K562 (cell line): Measurements from ENCODE around the gene KCNAB1. TPM values are rescaled to one million over a fixed set of nuclear protein-coding genes. Genes with fewer than 3 reads are reported as not detected.

Experiments
- ATAC-seq: fragments of 200-7000 bp; cut with Tn5 transposase; 3 replicates; pipeline ENCODE4 v1.9.1; 2020; ENCODE audit warnings: moderate library complexity
- BruUV-seq: library from RNA; stranded (reverse); fragments of 400-500 nt; replicated peaks from 2 replicates; lab custom pipeline; 2021; lab: Mats Ljungman, UMichigan
- CTCF ChIA-PET: fragments of 300-600 bp; formaldehyde crosslinking; extraction: SDS; loops from one replicate; lab custom pipeline; 2021; ENCODE audit warnings: low intra/inter-chr PET ratio; lab: Yijun Ruan, JAX
- POLR2A ChIA-PET: fragments of 300-600, 350-650 bp; sonication (Branson Sonifier 250); formaldehyde crosslinking; extraction: SDS; loops from one replicate; lab custom pipeline; 2021; ENCODE audit warnings: antibody characterized with exemption, inconsistent platforms; lab: Yijun Ruan, JAX
- DNase-seq, 4 experiments: peaks; one replicate each; pipeline versions ENCODE4 v3.0.0 to v3.0.0-alpha.2; 2011 to 2018; ENCODE audit warnings: low spot score in 3 of 4, mixed read lengths in 3 of 4; ENCODE audit errors: extremely low read depth in 1 of 4
- FAIRE-seq: peaks from 2 replicates; lab custom pipeline; 2011; peaks lifted over from hg19 to GRCh38; lab: Jason Lieb, UNC
- H2AFZ ChIP-seq: 2 replicates; pipeline ENCODE4 v1.6.0; 2011; ENCODE audit warnings: low read depth, low read length, control low read depth, inconsistent platforms
- H3K27ac ChIP-seq: fragments of 200-600 bp; 3 replicates; pipeline ENCODE4 v1.8.0; 2011; ENCODE audit warnings: low read depth, mild to moderate bottlenecking, control low read depth, inconsistent platforms, low read length, moderate library complexity, mixed read lengths; ENCODE audit errors: extremely low read depth
- H3K27me3 ChIP-seq, 2 experiments: fragments of 300-600 bp in 1 of 2; 2 replicates in 1 of 2; 3 replicates in 1 of 2; pipeline versions ENCODE4 v1.6.0 to v1.8.0; 2011; ENCODE audit warnings: inconsistent platforms in 2 of 2, low read length in 2 of 2, mild to moderate bottlenecking in 1 of 2, mixed read lengths in 1 of 2, moderate library complexity in 1 of 2; ENCODE audit not compliant: control insufficient read depth in 2 of 2, insufficient read depth in 2 of 2
- H3K36me3 ChIP-seq: fragments of 300-600 bp; 3 replicates; pipeline ENCODE4 v1.8.0; 2011; ENCODE audit warnings: mild to moderate bottlenecking, low read length, inconsistent platforms; ENCODE audit not compliant: control insufficient read depth, insufficient read depth
- H3K4me1 ChIP-seq, 2 experiments: fragments of 200-600 bp in 1 of 2; replicated peaks in 1 of 2; 2 replicates in 1 of 2; 3 replicates in 1 of 2; pipeline versions ENCODE4 v1.5.1 to v1.8.0; 2011; ENCODE audit warnings: inconsistent platforms in 2 of 2, low read length in 2 of 2, mild to moderate bottlenecking in 1 of 2, mixed read lengths in 1 of 2, moderate library complexity in 1 of 2; ENCODE audit not compliant: control insufficient read depth in 2 of 2, insufficient read depth in 2 of 2
- H3K4me2 ChIP-seq: 2 replicates; pipeline ENCODE4 v1.6.1; 2011; ENCODE audit warnings: low read length, control low read depth, inconsistent platforms, mixed read lengths; ENCODE audit not compliant: insufficient read depth
- H3K4me3 ChIP-seq: fragments of 200-600 bp; sonication (generic), shearing (Covaris generic); 2 replicates; pipeline ENCODE4 v1.5.1; 2016; ENCODE audit warnings: control low read depth, inconsistent platforms
- H3K79me2 ChIP-seq: fragments of 200-600 bp; 3 replicates; pipeline ENCODE4 v1.8.0; 2011; ENCODE audit warnings: low read length, inconsistent platforms; ENCODE audit not compliant: control insufficient read depth, insufficient read depth
- H3K9ac ChIP-seq, 2 experiments: 2 replicates each; pipeline versions ENCODE4 v1.6.0 to v1.6.1; 2011; ENCODE audit warnings: low read depth in 2 of 2, low read length in 2 of 2, control low read depth in 1 of 2, inconsistent platforms in 1 of 2, mild to moderate bottlenecking in 1 of 2, mixed read lengths in 1 of 2; ENCODE audit not compliant: insufficient read depth in 1 of 2
- H3K9me1 ChIP-seq: one replicate; pipeline ENCODE4 v1.6.0; 2011; ENCODE audit warnings: inconsistent platforms, mild to moderate bottlenecking, low read length, moderate library complexity; ENCODE audit not compliant: control insufficient read depth, insufficient read depth
- H3K9me3 ChIP-seq: replicated peaks from 2 replicates; pipeline ENCODE4 v1.5.1; 2011; ENCODE audit warnings: low read depth, low read length, inconsistent platforms; ENCODE audit not compliant: control insufficient read depth, insufficient read depth
- H4K20me1 ChIP-seq: replicated peaks from 2 replicates; pipeline ENCODE4 v1.6.1; 2011; ENCODE audit warnings: low read length, inconsistent platforms, mixed read lengths; ENCODE audit not compliant: control insufficient read depth, insufficient read depth
- KLF6 ChIP-seq: fragments of 250-450 bp; sonication (Bioruptor Pico); IDR thresholded peaks from 2 replicates; pipeline ENCODE4 v1.4.0; 2020; ENCODE audit warnings: mild to moderate bottlenecking, moderate library complexity, borderline replicate concordance
- MEF2A ChIP-seq: IDR thresholded peaks from 2 replicates; pipeline ENCODE4 v1.6.1; 2011; ENCODE audit warnings: low read depth, mild to moderate bottlenecking, low read length, moderate library complexity; ENCODE audit not compliant: control insufficient read depth
- NFE2 ChIP-seq: IDR thresholded peaks from 2 replicates; pipeline ENCODE4 v1.6.1; 2014; ENCODE audit warnings: antibody characterized with exemption, low read depth
- SAFB ChIP-seq: fragments of 200-400 bp; formaldehyde crosslinking; IDR thresholded peaks from 2 replicates; pipeline ENCODE4 v1.6.1; 2017; ENCODE audit warnings: low read depth, low read length, borderline replicate concordance
- ZBTB1 ChIP-seq: sonication (generic); formaldehyde crosslinking; IDR thresholded peaks from 2 replicates; pipeline ENCODE4 v1.8.1; 2023; ENCODE audit warnings: missing genetic modification reagents, low read depth, mild to moderate bottlenecking, borderline replicate concordance
- ZNF184 ChIP-seq: sonication (generic); formaldehyde crosslinking; IDR thresholded peaks from 2 replicates; pipeline ENCODE4 v1.5.0; 2020; ENCODE audit warnings: missing genetic modification reagents
- ZNF384 ChIP-seq: IDR thresholded peaks from 2 replicates; pipeline ENCODE4 v1.6.1; 2012; ENCODE audit warnings: low read depth, low read length, improper control_type of control experiment
- ZNF507 ChIP-seq: conservative IDR thresholded peaks from 2 replicates; pipeline ENCODE4 v1.6.1; 2017; ENCODE audit warnings: missing genetic modification characterization, missing compliant biosample characterization
- WGBS: fragments of 100-300 bp; shearing (Covaris generic); methylation state at CpG from one replicate; pipeline ENCODE4 v1.1.6; 2016; ENCODE audit warnings: low coverage, mixed read lengths; ENCODE audit not compliant: insufficient coverage; ENCODE audit errors: missing lambda C conversion rate; 5-methylcytosine and 5-hydroxymethylcytosine counted together
- in situ Hi-C: fragments of 300-500 bp; cut with MboI; formaldehyde crosslinking; loops from 4 replicates; pipeline ENCODE4 v1.15.0; 2018; ENCODE audit warnings: inconsistent platforms, mixed read lengths
- intact Hi-C: fragments of 100-400 bp; cut with micrococcal nuclease; formaldehyde crosslinking; loops from 2 replicates; pipeline ENCODE4 v1.14.2; 2022
- polyA plus RNA-seq, 8 experiments: library from polyadenylated mRNA; depleted of rRNA in 4 of 8; stranded (reverse) in 5 of 8; unstranded in 3 of 8; fragments of >200 nt; fragmentation: Nextera tagmentation in 2 of 8; fragmentation: Illumina TruSeq in 1 of 8; extraction: Ambion mirVana in 2 of 8; extraction: Trizol in 1 of 8; gene quantifications; 2 replicates each; pipeline versions ENCODE4 v1.2.1 to v1.2.3, GENCODE V29; 2011 to 2014; ENCODE audit warnings: inconsistent platforms in 1 of 8, missing spikeins in 1 of 8
- total RNA-seq, 7 experiments: library from RNA; depleted of rRNA in 6 of 7; stranded (reverse); fragments of >200 nt in 6 of 7; fragmentation: Illumina TruSeq in 2 of 7; extraction: Trizol in 2 of 7; gene quantifications; 2 replicates each; pipeline versions ENCODE4 v1.2.1 to v1.2.3, GENCODE V29; 2011 to 2021; ENCODE audit warnings: low replicate concordance in 1 of 7
- TF ChIP-seq, protein P1 (sequence below): fragments of 250-450 bp; sonication (Bioruptor Pico); IDR thresholded peaks from 2 replicates; pipeline ENCODE4 v1.5.0; 2021; ENCODE audit warnings: mild to moderate bottlenecking, moderate library complexity
- TF ChIP-seq, protein P2 (sequence below): fragments of 450-650 bp; IDR thresholded peaks from 2 replicates; pipeline ENCODE4 v1.6.1; 2018; ENCODE audit warnings: mild to moderate bottlenecking, low read depth; ENCODE audit not compliant: partially characterized antibody

Gene KCNAB1
- total and polyA plus RNA-seq, 9 of the 15 experiments (the other 6 are each of a cell fraction or from before 2014, with no cell fraction given), result 0.14 to 1.2 (median 0.51) TPM

DNA sequence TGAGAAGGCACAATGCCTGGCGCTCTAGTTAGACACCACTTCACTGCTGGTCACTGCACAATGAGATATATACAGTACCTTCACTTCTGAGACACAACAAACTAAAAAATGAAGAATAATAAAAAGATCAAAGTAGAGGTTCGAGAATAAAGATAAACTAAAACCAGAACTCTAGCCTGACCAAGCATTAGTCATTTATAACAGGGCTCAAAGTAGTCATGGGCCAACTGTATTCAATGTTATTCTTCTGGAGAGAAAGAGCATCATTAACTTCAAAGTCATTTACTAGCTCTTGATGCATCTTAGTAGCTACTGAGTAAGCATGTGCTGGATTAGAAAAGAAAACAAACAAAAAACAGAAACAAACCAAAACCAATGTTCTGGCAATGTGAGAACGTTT is 289.3 kb downstream of the KCNAB1 start:
- ATAC-seq, result no peak
- in situ Hi-C loops, result no loop called here

DNA sequence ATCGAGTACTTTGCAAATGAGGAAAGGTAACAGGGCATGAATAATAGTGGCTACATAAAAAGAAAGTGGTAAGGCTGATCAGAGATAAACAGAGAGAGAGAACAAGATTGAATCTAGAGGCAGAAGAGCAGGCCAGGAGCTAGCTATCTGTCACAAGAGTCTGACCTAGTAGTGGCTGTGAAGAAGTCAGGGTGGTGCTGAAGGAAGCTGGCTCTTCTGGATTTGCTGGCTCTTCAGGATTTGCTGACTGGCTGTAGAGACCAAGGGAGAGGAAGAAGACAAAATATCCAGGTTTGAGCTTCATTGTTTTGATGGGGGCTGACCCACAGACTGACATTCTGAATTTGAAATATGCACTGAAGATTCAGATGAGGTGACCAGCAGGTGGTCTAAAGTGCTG is 292.2 kb downstream of the KCNAB1 start:
- Histone ChIP-seq H4K20me1 (no peaks in the 10 kb centered on the region), H3K4me3 (no peak overlapping the region), H3K9me1 (no peaks in the 10 kb centered on the region), H3K79me2 (no peaks in the 10 kb centered on the region), H3K4me1 (no peaks in the 10 kb centered on the region), H3K36me3 (no peaks in the 10 kb centered on the region), H3K9me3 (no peaks in the 10 kb centered on the region), H2AFZ (no peak overlapping the region), H3K27me3 (peaks cover 8 to 19% of the 10 kb centered on the region in 2 experiments; a peak in 4 of 5 replicates), H3K4me2 (no peak overlapping the region), H3K9ac (no peak overlapping the region), H3K27ac (no peak overlapping the region)
- FAIRE-seq (no peak), ATAC-seq (no peak), DNase-seq (no peak)
- ChIA-PET POLR2A (no interaction called here), CTCF (no interaction called here)
- intact Hi-C loops (no loop called here), in situ Hi-C loops (no loop called here)
- 0% methylated on average over 1 of the region's 1 CpG for WGBS
- BruUV-seq, result no TSS peak
- TF ChIP-seq SAFB (no peak), MEF2A (no peak), KLF6 (CRISPR knock-in tag) (no peak), ZNF184 (no peak), ZNF384 (no peak), ZNF507 (no peak), NFE2 (no peak), ZBTB1 (no peak)
- TF ChIP-seq, protein P1, sequence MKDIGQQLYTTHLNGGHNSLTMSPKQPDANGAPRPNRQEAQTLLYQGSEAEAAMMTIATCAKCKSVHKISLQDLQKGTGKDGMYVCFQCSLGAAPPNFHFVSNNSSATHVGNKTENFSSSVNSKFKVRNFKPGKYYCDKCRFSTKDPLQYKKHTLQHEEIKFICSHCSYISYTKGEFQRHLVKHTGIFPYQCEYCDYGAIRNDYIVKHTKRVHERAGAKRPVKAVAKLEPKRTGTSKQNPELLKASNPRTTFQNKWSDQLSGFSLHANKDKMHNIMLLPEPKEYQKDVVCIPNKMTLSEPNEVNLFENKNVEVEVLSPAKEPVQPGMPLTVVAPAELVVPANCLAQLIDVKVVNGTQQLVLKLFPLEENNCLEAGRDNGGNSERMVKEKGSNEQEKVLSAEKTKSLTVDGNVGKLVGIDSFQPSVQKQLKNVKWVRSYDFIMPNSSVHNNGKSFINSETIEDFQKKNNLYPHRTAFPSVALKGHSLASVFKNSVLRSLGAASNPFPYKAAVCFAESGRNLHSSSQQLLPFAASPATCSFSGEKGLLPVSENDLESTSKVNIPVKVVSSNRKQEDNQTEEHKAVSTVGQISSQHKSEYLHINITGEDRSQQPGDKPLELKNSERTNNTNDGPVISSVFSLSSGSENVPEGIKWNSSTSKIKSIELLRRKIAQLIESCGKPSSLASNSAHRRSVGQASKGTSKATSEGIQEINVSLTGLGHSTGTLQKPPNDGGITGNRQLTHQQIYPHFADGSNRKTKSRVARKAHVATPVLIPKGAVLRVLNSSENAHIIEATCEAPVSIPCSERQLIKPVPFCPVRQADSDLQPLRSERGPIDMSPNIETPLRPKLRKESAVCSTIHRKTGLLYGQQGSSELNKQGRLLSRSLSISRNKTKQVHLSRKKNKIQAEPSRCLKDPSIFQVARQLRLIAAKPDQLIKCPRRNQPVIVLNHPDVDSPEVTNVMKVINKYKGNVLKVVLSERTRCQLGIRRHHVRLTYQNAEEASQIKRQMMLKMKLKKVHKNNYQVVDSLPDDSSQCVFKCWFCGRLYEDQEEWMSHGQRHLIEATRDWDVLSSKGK (CRISPR knock-in tag), result no peak

More for the DNA sequence above, 289.3 kb downstream of the KCNAB1 start:
- no TSS peak for BruUV-seq
- Histone ChIP-seq H3K9ac (no peak overlapping the region), H3K27me3 (peaks cover 8 to 12% of the 10 kb centered on the region in 2 experiments), H3K9me1 (no peaks in the 10 kb centered on the region), H4K20me1 (no peaks in the 10 kb centered on the region), H3K36me3 (no peaks in the 10 kb centered on the region), H3K27ac (no peak overlapping the region), H3K4me3 (no peak overlapping the region), H3K4me1 (no peaks in the 10 kb centered on the region), H3K4me2 (no peak overlapping the region), H3K79me2 (no peaks in the 10 kb centered on the region), H3K9me3 (no peaks in the 10 kb centered on the region), H2AFZ (no peak overlapping the region)
- TF ChIP-seq, protein P2, sequence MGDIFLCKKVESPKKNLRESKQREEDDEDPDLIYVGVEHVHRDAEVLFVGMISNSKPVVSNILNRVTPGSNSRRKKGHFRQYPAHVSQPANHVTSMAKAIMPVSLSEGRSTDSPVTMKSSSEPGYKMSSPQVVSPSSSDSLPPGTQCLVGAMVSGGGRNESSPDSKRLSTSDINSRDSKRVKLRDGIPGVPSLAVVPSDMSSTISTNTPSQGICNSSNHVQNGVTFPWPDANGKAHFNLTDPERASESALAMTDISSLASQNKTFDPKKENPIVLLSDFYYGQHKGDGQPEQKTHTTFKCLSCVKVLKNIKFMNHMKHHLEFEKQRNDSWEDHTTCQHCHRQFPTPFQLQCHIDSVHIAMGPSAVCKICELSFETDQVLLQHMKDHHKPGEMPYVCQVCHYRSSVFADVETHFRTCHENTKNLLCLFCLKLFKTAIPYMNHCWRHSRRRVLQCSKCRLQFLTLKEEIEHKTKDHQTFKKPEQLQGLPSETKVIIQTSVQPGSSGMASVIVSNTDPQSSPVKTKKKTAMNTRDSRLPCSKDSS, result no peak
- no peak for FAIRE-seq
- no peak for DNase-seq
- POLR2A ChIA-PET, result no interaction called here
- CTCF ChIA-PET, result no interaction called here
- intact Hi-C loops, result no loop called here
- WGBS, result 2% methylated on average over 3 of the region's 3 CpGs
